GM21529 (cell line): ENCODE results near the gene SLC19A1.

Source experiments
- ATAC-seq: cut with Tn5 transposase; IDR thresholded peaks from one replicate; pipeline ENCODE4 v1.9.1; 2021; ENCODE audit not compliant: unreplicated experiment

Gene SLC19A1

DNA sequence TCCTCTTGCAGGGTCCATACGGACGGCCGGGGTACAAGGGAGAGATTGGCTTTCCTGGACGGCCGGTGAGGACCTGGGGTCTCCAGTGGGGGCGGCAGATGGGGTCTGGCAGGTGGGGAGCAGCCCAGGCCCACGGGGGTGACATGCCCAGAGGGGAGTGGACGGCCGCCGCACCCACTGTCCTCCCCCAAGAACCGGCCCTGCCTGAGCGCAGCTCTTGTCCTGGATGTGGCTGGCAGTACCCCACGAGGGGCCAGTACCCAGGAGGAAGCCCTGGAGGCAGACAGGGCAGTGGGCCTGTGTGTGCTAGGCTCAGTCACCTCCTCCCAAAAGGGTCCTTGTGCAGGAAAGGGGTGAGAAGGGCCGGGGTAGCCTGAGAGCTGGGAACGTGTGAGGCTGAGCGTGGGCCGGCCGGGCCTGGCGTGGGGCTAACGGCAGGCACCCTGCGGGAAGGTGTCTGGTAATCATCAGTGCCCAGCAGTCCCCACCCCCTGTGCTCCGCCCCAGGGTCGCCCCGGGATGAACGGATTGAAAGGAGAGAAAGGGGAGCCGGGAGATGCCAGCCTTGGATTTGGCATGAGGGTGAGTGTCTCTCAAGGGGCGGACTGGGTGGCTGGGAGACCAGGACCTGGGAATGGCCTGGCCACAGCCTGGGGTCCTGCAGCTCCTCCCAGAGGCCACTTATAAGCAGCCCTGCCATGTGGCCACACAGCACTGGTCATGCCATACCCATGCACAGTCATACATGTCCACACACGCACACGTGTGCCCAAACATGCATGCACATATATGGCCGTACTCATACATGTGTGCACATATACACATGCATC lies 47.2 kb downstream of the SLC19A1 start:
- no peak for ATAC-seq

DNA sequence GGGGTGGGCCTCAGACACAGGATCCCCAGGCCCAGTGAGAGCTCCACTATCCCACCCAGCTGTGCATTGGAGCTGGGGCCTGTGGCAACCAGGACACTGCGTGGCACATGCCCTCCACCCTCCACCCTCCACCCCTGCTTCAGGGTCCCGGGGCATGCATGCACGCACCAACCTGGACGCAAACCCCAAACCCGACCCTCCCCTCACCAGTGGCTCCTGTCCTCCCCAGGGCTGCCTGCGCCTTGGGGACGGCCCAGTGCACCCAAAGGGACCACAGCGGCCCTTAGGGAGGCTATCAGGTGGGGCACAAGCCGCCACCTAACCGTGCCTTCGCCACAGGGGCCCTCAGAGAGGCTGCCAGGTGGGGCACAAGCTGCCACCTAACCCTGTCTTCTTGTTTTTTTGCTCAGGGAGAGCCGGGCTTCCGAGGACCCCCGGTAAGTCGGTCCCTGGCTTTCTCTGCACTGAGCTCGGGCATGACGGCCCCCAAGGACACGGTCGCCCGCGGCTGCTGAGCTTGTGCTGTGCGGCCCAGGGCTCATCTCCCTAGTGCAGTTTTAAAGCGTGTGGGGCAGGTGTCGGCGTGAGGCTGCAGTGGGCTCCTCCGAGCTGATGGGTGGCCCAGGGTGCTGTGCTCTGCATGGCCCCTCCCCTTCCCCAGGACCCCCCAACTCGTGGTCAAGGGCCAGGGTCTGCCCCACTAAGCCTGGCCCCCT lies 47.9 kb downstream of the SLC19A1 start:
- no peak for ATAC-seq

DNA sequence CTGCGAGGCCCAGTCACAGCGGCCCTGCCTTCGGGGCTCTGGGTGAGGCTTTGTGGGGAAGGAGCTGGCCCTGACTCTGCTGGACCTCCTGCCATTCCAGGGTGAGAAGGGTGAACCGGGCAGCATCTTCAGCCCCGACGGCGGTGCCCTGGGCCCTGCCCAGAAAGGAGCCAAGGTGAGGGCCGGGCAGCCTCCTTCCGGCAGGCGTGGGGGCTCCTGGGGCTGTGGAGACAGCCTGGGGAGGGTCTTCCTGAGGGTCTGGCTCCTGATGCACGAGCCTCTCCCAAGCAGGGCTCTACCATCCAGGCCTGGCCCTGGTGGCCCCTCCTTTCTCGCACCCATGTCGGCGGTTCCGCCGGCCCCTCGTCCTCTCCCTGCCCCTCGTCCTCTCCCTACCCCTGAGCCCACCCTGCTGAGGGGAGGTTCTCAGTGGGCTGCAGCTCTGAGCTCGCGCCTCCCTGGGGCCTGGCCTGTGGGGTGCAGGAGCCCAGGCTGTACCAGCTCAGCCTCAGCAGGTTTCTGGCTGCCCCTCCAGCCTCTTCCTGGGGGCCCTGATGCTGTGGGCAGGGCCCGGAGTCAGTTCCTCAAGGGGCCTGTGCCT lies 48.7 kb downstream of the SLC19A1 start:
- ATAC-seq, result no peak

DNA sequence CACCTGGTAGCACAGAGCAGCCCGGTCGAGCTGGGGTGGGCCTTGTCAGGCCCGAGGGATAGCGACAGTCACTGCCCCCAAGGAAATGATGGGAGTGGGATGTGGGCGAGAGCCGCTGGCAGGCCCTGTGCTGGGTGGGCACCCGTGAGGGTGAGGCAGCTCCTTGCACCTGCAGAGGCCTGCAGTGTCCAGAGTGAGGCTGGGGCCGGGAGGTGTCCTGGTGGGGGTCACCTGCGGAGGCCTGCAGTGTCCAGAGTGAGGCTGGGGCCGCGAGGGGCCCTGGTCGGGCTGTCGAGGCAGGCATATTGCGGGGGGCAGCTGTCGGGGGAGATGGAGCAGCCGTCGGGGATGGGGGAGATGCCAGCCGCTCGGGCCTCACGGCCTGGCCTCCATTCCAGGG lies 49.5 kb downstream of the SLC19A1 start:
- no peak for ATAC-seq

DNA sequence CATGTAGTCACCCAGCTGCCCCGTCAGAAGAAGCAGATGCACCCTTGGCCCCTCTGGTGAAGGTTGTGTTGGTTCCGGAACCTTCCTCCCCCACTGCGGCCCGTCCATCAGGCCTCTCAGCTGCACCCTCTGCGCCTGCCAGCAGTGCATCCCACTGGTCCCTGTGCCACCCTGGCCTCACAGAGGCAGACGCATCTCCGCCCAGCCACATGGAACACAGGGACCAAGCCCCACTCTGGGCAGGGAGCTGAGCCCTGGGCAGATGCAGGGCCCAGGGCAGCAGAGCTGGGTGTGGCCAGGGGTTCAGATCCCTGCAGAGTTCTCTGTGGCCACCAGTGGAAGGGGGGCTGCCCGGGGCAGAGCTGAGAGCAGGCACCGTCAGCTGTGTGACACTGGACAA lies 50.6 kb downstream of the SLC19A1 start:
- ATAC-seq, result no peak

DNA sequence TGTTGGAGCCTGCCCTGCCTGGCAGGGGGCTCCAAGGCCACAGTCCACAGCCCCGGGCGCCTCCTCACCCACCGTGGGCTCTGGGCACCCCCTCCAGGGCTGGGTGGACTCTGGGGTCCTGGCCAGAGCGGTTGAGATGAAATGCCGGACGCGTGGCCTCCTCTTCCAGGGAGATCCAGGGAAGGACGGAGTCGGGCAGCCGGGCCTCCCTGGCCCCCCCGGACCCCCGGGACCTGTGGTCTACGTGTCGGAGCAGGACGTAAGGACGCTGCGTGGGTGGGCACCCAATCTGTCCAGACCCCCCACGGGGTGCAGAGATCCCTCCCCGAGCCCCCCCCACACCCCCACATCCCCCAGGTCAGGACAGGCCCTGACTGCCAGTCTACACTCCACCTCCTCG lies 51.2 kb downstream of the SLC19A1 start:
- ATAC-seq, result no peak

DNA sequence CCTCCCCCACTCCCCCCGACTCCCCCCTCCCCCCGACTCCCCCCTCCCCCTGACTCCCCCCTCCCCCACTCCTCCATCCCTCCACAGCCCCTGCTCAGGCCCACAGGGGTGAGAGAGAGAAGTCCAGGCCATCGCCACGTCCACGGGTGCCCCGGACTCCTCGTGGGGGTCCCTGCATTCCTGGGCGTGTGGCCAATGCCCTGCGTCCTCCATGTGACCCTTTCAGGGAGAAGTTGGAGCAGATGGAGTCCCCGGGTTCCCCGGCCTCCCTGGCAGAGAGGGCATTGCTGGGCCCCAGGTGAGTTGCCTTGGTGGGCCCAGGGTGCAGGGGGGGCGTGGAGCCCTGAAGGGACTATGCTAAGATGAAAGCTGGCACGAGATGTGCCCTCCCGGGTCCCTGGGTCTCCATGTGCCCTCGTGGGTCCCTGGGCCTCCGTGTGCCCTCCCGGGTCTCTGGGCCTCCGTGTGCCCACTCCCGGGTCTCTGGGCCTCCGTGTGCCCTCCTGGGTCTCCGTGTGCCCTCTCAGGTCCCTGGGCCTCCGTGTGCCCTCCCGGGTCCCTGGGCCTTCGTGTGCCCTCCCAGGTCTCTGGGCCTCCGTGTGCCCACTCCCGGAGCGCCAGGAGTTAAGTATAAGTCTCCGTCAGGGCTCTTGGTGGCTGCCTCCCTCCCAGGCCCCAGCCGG lies 52.0 kb downstream of the SLC19A1 start:
- no peak for ATAC-seq

DNA sequence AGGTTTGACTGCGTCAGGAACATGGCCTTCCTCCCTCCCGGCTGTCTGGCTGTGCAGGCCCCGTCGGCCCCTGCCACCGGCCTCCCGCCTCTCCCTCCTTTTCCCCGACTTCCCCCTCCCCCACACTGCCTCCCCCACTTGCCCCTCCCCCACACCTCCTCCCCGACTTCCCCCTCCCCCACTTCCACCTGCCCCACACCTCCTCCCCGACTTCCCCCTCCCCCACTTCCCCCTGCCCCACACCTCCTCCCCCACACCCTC lies 52.6 kb downstream of the SLC19A1 start:
- no peak for ATAC-seq

DNA sequence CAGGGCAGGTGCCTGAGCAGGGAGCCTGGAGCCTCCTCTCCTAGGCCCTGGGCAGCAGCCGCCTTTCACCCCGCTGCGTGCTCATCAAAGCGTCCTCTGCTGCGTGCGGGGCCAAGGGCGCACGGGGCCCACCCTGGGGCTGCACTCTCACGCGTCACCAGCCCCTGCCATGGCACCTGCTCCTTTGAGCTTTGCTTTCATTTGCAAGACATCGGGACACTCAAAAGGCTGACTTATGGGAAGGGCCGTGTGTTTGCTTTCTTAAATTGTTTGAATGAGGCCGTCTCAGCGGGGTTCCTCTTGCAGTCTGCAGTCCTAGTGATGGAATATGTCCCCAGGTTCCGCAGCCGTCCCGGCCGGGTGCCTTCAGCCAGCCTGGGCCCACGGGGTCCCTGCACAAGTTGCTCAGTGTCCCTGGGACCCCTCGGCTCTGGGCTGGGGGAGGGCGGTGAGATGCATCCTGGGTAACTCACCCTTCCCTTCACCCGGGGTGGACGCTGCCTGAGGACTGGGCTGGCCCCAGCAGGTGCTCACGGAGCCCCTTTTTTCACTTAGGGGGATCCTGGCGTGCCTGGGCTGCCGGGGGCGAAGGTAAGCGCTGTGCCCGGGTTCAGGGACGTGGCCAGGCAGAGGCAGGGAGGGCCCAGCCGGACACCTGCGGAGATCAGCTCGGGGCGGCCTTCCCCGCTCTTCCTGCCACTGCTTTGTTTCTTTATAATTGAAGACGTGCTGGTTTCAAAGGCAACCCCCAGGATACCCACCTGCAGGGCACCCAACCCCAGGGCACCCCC lies 53.1 kb downstream of the SLC19A1 start:
- ATAC-seq, result no peak

DNA sequence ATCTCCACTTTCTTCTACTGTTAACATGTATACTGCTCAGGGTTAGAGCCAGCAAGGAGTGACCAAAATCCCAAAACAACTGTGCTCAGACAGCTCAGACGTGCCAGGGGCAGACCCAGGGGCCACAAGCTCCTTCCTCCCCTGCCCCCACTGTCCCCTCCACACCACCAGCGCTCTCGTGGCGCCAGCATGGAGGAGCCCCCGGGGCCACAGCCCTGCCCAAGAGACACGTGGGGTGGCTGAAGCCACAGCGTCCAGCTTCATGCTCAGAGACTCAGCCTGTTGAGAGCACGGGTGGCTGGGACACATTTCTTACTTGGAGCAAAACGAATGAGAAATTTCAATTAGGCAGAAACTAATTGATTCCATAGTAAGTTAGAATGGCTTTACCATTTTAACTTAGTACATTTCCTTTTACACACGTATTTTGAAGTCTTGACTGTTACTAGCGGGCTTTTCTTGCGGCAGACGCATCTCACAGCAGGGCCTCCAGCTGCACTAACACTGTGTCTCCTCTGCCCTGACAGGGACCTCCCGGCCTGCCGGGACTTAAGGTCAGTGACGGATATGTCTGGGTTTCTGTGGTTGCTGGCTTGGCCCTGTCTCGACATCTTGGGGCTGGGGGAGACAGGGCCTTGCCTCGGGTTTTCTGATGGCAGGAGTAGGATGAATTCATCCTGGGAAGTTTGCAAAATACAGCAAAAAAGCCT lies 54.2 kb downstream of the SLC19A1 start:
- ATAC-seq, result no peak

DNA sequence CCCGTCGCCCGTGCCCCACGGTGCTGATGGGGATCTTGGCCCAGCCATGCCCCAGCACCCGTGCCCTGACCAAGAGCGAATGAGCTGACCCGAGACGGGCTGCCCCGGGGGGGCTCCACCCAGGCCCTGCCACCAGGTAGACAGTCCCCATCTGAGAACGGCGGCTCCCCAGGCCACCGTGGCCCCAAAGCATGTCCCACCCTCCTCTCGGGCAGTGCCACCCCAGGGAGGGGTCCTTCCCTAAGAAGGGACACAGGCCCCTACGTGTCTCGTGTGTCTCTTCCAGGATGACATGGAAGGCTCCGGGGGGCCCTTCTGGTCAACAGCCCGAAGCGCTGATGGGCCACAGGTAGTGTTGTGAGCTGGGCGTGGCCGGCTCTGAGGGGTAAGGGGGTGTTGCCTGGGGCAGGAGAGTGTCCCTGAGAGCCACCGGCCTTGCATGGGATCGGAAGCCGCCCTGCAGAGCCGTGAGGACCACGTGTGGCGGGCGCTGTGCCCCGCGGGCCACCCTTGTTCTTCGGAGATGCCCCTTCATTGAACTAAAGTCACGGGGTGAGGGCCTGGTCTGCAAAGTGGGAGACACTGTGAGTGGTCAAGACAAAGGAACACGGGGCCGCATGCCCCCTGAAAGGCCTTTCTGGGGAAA lies 55.0 kb downstream of the SLC19A1 start:
- no peak for ATAC-seq

DNA sequence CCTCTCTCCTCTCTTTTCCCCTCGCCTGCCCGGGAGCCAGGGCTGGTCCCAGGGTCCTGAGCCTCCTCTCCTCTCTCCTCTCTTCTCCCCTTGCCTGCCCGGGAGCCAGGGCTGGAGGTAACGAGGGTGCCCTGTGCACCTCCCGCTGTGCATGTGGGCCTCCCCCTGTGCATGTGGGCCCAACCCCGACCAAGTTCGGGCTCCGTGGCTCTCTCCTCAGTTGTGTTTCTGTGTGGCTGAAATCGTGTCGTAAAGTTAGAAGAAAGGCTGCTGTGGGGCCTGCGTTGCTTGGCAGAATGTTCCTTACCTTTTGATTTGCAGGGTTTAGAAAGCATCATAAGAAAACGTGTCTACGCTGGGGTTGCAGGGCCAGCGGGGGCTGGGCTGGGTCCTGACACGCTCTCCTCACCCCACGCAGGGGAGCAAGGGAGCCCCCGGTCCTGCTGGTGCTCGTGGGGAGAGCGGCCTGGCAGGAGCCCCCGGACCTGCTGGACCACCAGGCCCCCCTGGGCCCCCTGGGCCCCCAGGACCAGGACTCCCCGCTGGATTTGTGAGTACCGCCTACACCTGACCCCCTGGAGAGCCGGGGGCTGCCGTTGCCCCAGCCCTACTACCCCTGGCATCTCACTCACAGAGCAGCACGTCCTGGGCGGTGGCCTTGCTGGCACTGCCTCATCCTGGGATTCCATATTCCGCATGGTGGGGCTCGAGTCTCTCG lies 55.6 kb downstream of the SLC19A1 start:
- ATAC-seq, result no peak

DNA sequence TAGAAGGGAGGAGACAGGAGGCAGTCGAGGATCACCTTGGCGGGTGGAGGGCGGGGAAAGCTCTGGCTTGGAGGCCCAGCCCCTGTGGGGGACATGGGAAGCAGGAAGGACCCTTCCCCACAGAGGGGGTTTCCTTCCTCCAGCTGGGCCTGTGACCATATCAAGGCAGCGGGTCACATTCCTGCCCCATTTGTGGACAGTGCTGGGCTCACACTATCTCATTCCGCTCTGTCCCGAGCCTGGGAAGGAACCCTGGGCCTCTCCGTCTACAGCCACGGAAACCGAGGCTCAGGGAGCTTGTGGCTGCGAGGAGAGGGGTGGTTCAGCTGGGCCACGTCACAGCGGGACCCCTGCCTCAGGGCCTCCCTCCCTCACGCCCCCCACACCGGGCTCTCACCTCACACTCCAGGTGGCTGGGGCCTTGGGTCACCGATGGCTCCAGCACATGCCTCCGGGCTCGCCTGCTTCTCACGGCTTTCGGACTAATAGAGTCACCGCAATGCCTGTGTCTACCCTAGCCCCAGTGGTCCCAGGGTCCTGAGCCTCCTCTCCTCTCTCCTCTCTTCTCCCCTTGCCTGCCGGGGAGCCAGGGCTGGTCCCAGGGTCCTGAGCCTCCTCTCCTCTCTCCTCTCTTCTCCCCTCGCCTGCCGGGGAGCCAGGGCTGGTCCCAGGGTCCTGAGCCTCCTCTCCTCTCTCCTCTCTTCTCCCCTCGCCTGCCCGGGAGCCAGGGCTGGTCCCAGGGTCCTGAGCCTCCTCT lies 56.4 kb downstream of the SLC19A1 start:
- ATAC-seq, result no peak

DNA sequence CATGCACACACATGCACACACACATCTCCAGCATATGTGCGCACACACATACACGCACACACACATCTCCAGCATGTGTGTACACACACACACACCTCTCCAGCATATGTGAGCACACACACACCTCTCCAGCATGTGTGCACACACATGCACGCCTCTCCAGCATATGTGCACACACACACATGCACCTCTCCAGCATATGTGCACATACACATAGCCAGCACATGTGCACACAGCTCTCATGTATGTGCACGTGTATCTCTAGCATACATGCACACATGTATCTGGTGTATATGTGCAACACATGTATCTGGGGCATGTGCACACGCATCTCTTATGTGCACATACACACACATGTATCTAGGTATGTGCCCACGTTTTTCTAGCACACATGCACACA lies 57.9 kb downstream of the SLC19A1 start:
- no peak for ATAC-seq

DNA sequence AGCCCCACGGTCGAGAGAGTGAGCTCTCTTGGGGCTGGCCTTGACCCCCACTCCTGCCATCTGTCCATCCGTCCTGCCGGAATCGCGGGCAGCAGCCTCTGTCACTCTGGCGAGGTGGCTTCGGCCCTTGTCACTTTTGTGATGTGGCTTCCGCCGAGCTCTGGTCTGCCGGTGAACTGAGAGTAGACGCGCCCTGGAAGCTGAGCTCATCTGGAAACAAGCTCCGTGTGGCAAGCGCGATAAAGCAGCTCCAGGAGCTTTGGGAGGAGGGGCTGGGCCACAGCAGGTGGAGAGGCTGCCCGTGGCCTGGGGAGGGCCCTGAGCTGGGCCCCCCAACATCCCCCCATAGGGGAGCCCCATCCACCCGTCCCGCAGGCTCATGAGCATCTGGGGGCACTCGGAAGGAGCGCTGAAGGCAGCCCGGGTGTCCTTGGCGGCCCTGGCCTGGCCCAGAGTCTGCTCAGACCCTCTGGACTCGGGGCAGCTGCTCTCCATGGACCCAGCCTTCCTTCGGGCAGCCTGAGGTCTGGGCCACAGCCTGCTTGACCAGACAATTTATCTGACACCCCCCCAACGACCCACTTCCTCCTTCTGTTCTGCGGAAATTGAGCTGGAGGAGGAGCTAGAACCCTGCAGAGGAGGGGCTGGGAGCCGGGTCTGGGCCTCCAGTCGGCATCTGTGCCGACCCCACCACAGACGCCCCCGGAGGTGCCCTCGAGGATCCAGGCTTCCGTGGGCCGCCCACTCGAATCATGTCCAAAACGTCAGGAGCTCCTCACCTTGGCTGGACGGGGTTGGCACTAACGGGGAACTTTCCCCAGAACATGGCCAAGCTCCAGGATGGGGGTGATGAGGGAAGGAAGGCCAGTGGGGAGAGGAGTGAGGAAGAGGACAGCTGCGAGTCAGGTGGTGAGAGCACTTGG lies 59.1 kb downstream of the SLC19A1 start:
- no peak for ATAC-seq

DNA sequence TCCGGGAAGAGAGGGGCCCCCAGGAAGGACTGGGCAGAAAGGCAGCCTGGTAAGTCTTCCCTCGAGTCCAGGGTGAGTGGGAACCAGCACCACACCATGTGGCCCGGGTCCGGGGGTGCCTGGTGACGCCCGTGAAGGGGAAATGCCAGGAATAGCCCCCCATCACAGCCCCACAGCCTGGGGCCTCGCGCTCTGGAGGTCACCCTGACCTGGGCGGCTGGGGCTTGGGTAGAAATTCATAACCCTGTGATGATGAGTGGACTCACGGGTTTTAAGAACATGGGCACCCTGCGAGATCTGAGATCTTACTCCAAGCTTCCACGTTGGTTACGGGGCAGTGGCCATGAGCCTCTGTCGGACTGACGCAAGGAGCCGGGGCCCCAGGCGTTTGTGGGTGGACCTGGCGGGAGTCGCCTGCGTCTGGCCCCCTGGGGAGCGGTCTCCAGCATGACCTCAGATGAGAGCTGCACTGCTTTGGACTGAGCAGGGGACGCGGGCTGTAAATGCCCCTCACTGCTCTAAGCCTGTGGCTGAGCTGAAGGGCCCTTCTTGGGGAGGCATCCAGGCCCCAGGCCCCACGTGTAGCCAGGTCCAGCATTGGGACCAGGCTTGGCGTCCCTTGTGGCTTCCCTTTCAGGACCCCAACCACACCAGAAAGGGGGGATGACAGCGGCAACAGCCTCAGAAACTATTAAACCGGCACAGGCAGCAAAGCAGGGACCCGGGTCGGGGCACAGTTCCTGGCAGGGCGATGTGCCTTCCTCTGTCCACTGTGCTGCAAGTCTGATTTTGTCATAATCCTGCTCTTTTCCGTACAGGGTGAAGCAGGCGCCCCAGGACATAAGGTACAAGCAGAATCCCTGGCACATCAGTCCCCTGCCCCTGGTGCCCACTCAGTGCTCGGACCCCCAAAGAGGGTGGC lies 60.0 kb downstream of the SLC19A1 start:
- ATAC-seq, result no peak
